Pons (tissue), 1 donor: ENCODE results near the gene TRMT1L.
A peak's percentile ranks its signal among the peaks of the same experiment; 100 is the strongest.
"Not testable (repeated sequence)": the region's sequence is repeated elsewhere in the genome, so short reads cannot be mapped to it uniquely, and the experiment has no call there.

ENCODE experiments used
- DNase-seq: peaks from one replicate; pipeline ENCODE4 v3.0.0-alpha.2; 2016; ENCODE audit warnings: low spot score

TRMT1L gene

GRCh38 chr1:185156854-185157598 is at the start of gene TRMT1L, which contains the start of gene SWT1:
Gene TRMT1L (minus strand): TSS chr1:185156953. CDS start chr1:185156712, 241 bp downstream.
Gene SWT1 (plus strand): TSS chr1:185157167. CDS start chr1:185160842, 3,675 bp downstream.
- peak; percentile 100 for DNase-seq

DNA sequence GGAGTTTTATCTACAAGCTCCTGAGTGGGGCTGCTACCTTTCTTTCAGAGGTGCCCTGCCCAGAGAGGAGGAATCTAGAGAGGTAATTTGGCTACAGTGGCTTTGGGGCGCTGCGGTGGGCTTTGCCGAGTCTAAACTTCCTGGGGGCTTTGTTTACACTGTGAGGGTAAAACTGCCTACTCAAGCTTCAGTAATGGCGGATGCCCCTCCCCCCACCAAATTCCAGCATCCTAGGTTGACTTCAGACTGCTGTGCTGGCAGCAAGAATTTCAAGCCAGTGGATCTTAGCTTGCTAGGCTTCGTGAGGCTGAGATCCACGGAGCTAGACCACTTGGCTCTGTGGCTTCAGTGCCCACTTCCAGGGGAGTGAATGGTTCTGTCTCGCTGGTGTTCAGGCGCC is 44.1 kb upstream of the TRMT1L start:
- no peak for DNase-seq

- DNase-seq = not testable (repeated sequence)
These were observed 42.0 kb upstream of the TRMT1L start for GRCh38 chr1:185198712-185199111.

GRCh38 chr1:185193756-185194155 is 37.0 kb upstream of the TRMT1L start:
- DNase-seq = peak; percentile 3

GRCh38 chr1:185170291-185170848 is 13.6 kb upstream of the TRMT1L start:
- peak; percentile 81 for DNase-seq

- DNase-seq = no peak
These were observed 9.4 kb upstream of the TRMT1L start for GRCh38 chr1:185166106-185166505.

- no peak for DNase-seq
These were observed 5.7 kb upstream of the TRMT1L start for GRCh38 chr1:185162491-185162890.

GRCh38 chr1:185159966-185160365 is 3.2 kb upstream of the TRMT1L start:
- no peak for DNase-seq

- DNase-seq = peak; percentile 21
These were observed 2.0 kb upstream of the TRMT1L start for GRCh38 chr1:185158800-185159199.

DNA sequence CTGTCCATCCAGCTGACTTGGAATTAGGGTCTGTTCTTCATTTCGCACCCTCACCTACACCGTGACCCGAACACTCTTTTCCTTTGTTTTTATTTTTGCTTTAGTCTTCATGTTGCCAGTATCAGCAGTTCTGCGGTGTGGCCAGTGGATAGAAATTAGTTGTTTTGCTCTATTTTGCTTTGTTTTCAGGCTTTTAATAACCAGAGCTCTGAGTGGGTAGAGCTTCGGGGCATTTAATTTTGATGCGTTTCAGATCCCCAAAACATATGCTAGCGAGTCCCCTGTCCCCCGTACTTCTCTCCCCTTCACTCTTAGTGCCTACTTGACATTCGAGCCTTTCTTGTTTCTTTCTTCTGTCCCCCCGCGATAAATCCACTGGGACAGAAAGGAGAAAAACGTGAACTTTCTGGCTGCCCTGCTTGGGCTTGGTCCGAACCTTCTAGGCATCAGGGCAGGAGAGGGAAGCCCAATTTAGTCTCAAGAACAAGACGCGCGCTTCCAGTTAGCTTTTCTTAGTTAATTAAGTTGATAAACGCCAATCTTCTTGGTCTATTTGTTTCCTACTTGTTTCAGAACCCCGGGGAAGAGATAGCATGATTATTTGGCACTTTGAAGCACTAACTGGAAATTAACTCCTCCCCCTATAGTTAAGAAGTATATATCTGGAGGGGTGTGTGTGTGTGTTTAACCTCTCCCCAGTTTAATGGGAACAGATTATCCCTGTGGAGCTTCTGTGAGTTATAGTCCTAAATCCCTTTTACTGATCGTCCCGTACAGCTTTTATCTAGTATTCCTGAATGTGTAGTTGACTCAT is 1.1 kb upstream of the TRMT1L start:
- peak; percentile 48 for DNase-seq

DNA sequence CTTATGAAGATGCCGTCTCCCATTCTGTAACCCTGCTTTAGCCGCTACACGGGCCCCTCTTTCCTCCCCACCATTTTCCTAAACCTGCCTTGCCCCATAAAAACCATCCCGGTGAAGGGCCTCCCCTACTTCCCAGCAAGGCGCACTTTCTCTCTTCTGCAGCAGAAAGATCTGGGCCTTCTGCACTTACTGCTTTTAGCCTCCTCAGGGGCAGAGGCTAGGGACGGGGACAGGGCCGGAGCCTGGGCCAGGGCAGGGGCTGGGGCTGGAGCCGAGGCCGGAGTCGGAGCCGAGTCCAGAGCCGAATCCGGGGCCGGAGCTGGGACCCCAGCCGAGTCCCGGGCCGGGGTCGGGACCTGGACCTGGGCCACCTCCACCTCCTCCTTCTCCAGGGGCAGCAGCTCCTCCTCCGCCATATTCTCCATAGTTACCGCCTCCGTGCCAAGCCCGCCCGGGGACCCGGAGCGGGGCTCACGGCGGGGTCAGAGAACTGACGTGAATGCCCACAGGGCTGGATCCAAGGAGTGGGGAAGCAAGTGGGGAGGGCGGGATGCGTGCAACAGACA is 382 bp downstream of the TRMT1L start:
- peak; percentile 41 for DNase-seq

- peak; percentile 45 for DNase-seq
These were observed 1.0 kb downstream of the TRMT1L start for GRCh38 chr1:185155600-185156287.

DNA sequence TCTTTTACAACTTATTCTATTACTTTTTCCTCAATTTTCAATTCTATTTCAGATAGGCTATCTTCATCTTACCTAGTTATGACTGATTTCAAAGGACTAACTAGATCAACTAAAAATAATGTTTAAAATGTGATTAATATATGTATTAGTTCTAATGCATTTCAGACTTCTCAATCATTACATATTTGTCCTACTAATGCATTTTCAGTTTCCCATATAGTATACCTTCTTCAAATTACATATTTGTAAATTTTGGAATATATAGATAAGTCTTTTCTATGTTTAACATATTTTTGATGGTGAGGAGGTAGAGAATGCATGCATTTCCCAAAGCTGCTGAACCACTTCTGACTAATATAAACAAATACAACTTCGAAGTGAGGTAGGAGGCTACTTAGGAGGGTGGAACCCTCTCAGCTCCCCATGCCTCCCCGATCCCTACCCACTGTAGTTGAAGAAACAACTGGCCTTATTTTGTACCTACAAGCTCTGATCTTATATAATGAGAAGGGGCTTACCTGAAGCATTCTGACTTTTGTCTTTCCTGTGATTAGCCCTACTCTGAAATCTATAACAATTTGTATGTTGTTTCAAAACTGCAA is 1.7 kb downstream of the TRMT1L start:
- DNase-seq = no peak

DNA sequence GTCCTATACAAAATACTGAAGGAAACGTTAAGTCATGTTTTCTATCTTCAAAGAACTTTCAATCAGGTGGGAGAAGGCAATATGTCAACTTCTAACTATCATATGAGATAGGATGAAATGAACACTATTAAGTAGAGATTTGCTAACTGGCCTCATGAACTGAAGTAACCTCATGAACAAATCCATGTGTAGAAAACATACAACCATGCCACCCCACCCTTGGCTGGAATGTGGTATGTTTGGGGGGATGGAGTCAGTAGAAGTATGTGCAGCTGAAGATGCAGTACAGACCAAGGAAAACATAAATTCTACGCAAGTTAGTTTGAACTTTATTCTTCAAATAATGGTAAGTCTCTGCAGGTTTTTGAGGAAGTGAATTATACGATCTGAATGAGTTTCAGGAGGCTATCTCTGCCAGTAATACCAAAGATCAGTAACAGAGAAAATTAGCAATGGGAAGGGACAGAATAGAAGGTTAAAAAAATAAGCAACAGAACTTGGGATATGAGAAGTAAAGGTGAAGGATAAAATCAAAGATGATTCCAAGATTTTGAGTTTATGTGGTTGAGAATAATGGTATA is 4.5 kb downstream of the TRMT1L start:
- no peak for DNase-seq

GRCh38 chr1:185151215-185151614 is 5.5 kb downstream of the TRMT1L start:
- no peak for DNase-seq

GRCh38 chr1:185144233-185144632 is 12.5 kb downstream of the TRMT1L start:
- DNase-seq = no peak

- no peak for DNase-seq
These were observed 17.5 kb downstream of the TRMT1L start for GRCh38 chr1:185139246-185139645.

- no peak for DNase-seq
These were observed 18.7 kb downstream of the TRMT1L start for GRCh38 chr1:185137896-185138545.

- DNase-seq = no peak
These were observed 24.2 kb downstream of the TRMT1L start for GRCh38 chr1:185132534-185132933.

- DNase-seq = no peak
These were observed 27.0 kb downstream of the TRMT1L start for GRCh38 chr1:185129708-185130107.

GRCh38 chr1:185112356-185112755 is 44.4 kb downstream of the TRMT1L start:
- DNase-seq = no peak
